Spleen (tissue), 7 donors: ENCODE results near the gene ZNF37A.

Experiments used
- POLR2AphosphoS5 ChIP-seq, 3 donors: sonication (generic); formaldehyde crosslinking; IDR thresholded peaks; one replicate each; pipeline ENCODE4 v1.5.1; 2017; ENCODE audit warnings: antibody characterized with exemption in 3 of 3
- TF ChIP-seq, protein P1 (sequence below), 11 experiments: fragments of 200-600 bp in 7 of 11; fragments of 450-650 bp in 4 of 11; sonication (generic) in 4 of 11; IDR thresholded peaks in 8 of 11; conservative IDR thresholded peaks in 3 of 11; 1 replicate in 7 of 11; 2 replicates in 4 of 11; pipeline versions ENCODE4 v1.4.0 to v1.8.0; 2016 to 2021; ENCODE audit warnings: antibody characterized with exemption in 11 of 11, inconsistent platforms in 4 of 11, mild to moderate bottlenecking in 1 of 11
- donor health status: DM: no; HTN: no; CAD: no; lungs with moderate emphysema.
- donor health status: DM: no; HTN: no; CAD: no.
- donor health status: DM: no; HTN: no; CAD: no.

DNA sequence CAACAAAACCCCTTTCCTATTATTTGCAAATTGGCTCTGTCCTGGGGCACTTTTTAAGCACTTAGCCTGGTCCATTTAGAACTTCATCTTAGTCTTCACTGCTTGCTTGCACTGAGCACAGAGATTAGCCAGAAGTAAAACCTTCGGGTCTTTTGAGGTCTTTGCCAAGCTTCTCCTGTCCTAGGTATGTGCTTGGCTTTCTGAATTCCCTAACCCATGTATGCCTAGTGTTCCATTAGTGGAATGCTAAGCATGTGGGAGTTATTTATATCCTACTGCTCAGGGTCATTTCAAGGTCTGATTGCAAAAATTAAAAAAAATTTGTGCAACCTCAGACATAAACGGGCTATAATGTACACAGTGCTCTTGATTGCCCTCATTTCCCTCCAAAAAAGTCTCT, 18.0 kb downstream of the ZNF37A start:
- TF ChIP-seq POLR2AphosphoS5 (IDR thresholded peaks at IDR 0.05), result no peak
- TF ChIP-seq, protein P1, sequence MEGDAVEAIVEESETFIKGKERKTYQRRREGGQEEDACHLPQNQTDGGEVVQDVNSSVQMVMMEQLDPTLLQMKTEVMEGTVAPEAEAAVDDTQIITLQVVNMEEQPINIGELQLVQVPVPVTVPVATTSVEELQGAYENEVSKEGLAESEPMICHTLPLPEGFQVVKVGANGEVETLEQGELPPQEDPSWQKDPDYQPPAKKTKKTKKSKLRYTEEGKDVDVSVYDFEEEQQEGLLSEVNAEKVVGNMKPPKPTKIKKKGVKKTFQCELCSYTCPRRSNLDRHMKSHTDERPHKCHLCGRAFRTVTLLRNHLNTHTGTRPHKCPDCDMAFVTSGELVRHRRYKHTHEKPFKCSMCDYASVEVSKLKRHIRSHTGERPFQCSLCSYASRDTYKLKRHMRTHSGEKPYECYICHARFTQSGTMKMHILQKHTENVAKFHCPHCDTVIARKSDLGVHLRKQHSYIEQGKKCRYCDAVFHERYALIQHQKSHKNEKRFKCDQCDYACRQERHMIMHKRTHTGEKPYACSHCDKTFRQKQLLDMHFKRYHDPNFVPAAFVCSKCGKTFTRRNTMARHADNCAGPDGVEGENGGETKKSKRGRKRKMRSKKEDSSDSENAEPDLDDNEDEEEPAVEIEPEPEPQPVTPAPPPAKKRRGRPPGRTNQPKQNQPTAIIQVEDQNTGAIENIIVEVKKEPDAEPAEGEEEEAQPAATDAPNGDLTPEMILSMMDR (IDR thresholded peaks at IDR 0.05 in 8 of 11, conservative IDR thresholded peaks at IDR 0.05 in 3 of 11), result no peak
